ENCODE data around the gene CFAP99.

CFAP99 gene

DNA sequence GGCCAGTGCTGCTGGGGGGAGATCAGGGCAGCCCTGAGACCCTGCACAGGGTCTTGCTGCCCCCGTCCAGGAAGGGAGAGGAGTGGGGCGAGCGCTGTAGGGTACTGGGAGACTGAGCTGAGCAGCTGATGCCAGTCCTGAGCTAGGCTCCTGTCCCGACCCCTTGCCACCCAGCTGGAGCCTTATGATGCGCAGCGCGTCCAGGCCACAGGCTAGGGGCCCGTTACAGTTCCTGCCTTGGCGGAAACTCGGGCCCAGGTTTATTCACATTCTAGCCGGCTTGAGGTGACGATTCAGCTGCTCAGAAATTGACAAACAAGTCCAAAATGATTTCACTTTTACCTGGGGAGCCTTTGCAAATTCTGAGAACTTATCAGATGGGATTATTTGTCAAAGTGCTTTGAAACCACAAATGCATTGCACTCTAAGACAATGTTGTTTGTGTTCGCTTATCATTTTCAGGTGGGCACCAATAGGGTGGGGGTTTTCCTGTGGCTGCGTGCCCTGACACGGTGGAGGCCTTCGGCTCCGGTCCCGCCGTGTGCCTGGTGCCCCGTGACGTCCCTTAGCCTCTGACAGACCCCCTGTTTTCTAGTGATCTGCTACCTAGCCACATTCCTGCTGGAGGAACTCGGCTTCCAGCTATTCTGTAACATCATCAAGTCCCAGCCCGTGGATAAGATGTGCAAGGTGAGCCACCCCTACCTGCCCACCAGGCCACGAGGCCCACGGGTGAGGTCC, 18.9 kb downstream of the CFAP99 start:
- TF ChIP-seq SUZ12 (IDR thresholded peaks at IDR 0.05; ENCODE audit: extremely low read depth, insufficient read depth, insufficient read length) (no peak), YY1 (IDR thresholded peaks at IDR 0.05; ENCODE audit: insufficient read depth, insufficient read length) (no peak), ZNF274 (IDR thresholded peaks at IDR 0.05; ENCODE audit: low read depth, low read length) (no peak)
- Histone ChIP-seq H3K9me3 (ENCODE audit: insufficient read depth, low read length) (no peaks in the 10 kb centered on the region), H3K4me1 (ENCODE audit: insufficient read depth, insufficient read length) (peaks cover 25% of the 10 kb centered on the region), H3K9ac (ENCODE audit: insufficient read length, low read depth) (no peak overlapping the region), H3K36me3 (ENCODE audit: insufficient read depth, insufficient read length, low read length) (no peaks in the 10 kb centered on the region), H3K4me3 (ENCODE audit: insufficient read length, low read depth) (no peak overlapping the region), H3K27me3 (ENCODE audit: insufficient read depth, insufficient read length) (no peaks in the 10 kb centered on the region)
- DNase-seq (ENCODE audit: low read depth, low spot score): no peak

DNA sequence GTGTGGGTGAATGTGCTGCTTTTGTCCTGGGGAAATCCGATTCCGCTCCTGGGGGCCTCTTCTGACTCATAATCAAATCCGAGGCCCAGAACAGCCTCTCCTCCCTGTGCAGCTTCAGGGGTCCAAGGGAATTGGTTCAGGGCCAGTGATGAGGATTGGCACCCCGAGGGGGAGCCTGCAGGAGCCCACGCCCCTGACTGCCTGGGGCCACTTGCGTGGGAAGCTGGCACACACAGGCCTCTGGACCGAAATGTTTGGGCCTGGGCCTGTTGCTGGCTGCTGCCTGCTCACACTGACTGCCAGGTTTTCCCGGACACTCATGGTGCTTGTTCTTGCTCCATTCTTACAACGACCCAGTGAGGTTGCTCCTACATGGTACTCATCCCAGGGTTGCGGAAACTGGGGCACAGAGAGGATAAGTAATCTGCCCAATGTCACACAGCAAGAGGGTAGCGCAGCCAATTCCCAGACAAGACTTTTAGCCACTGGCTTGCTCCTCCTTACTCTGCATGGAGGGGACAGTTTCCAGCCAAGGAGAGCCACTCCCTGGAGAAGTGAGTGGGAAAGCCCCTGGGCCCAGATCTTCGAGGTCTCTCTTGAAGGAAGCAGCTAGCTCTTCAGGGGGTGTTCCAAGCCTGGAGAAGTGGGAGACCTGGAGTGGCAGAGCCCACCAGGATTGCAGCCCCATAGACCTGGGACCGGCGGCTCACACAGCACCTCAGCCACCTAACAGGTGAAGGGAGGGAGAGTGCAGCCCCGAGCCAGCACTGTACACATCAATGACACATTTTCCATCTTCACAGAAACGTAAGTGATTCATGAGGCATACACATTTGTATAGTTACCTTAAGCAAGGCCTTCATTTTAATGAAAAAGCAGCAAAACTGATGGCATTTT, 20.3 kb downstream of the CFAP99 start:
- H3K4me3 ChIP-seq (ENCODE audit: insufficient read length, low read depth): no peak overlapping the region
- DNase-seq (ENCODE audit: low read depth, low spot score): no peak

DNA sequence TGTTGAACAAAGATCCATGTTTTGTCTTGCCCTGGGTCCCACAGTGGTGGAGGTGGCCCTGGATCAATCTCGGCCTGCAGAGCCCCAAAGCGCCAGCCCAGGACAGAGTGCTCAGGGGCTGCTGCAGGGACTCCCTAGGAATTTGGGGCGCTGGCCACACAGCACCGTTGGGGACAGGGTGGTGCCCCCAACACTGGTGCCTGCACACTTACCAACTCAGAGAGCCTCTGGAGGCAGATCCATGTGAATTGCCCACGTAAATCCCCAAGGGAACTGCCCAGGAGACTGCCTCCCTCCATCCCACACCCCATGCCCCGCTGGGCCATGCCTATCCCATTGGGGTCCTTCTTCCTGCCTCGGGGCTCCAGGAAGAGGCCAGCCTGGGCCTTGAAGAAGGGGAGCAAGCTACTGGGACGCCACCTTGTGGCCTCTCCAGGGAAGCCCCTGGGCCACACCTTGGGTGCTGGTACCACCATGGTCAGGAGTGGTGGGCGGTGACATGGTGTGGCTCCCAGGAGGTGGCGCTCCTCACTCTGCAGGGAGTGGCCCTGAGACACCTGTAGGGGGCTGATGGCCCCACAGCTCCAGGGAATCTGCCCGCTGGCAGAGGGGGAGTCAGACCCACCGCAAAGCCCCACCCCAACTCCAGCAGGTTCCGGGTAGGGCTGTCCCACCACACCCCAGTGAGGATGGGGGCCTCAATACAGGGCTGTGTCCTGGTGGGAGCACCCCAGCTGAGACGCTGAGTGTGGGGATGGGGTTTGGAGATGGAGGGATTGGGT, 22.8 kb downstream of the CFAP99 start:
- TF ChIP-seq YY1 (IDR thresholded peaks at IDR 0.05; ENCODE audit: insufficient read depth, insufficient read length): no peak
- no peak for TF ChIP-seq SUZ12 (IDR thresholded peaks at IDR 0.05; ENCODE audit: extremely low read depth, insufficient read depth, insufficient read length)
- TF ChIP-seq ZNF274 (IDR thresholded peaks at IDR 0.05; ENCODE audit: low read depth, low read length): no peak
- Histone ChIP-seq H3K4me1 (ENCODE audit: insufficient read depth, insufficient read length) (peaks cover 18% of the 10 kb centered on the region), H3K9ac (ENCODE audit: insufficient read length, low read depth) (no peak overlapping the region), H3K9me3 (ENCODE audit: insufficient read depth, low read length) (no peaks in the 10 kb centered on the region), H3K27me3 (ENCODE audit: insufficient read depth, insufficient read length) (no peaks in the 10 kb centered on the region), H3K4me3 (ENCODE audit: insufficient read length, low read depth) (no peak overlapping the region), H3K36me3 (ENCODE audit: insufficient read depth, insufficient read length, low read length) (no peaks in the 10 kb centered on the region)
- peak; percentile 69 for DNase-seq (ENCODE audit: low read depth, low spot score)

More for the DNA sequence above, 20.3 kb downstream of the CFAP99 start:
- no peaks in the 10 kb centered on the region for H3K27me3 ChIP-seq (ENCODE audit: insufficient read depth, insufficient read length)
- peaks cover 18% of the 10 kb centered on the region for H3K4me1 ChIP-seq (ENCODE audit: insufficient read depth, insufficient read length)
- H3K9me3 ChIP-seq (ENCODE audit: insufficient read depth, low read length): no peaks in the 10 kb centered on the region
- H3K36me3 ChIP-seq (ENCODE audit: insufficient read depth, insufficient read length, low read length): no peaks in the 10 kb centered on the region
- H3K9ac ChIP-seq (ENCODE audit: insufficient read length, low read depth): peak overlapping the region; percentile 32
- TF ChIP-seq SUZ12 (IDR thresholded peaks at IDR 0.05; ENCODE audit: extremely low read depth, insufficient read depth, insufficient read length): no peak
- TF ChIP-seq ZNF274 (IDR thresholded peaks at IDR 0.05; ENCODE audit: low read depth, low read length): no peak
- TF ChIP-seq YY1 (IDR thresholded peaks at IDR 0.05; ENCODE audit: insufficient read depth, insufficient read length): no peak

DNA sequence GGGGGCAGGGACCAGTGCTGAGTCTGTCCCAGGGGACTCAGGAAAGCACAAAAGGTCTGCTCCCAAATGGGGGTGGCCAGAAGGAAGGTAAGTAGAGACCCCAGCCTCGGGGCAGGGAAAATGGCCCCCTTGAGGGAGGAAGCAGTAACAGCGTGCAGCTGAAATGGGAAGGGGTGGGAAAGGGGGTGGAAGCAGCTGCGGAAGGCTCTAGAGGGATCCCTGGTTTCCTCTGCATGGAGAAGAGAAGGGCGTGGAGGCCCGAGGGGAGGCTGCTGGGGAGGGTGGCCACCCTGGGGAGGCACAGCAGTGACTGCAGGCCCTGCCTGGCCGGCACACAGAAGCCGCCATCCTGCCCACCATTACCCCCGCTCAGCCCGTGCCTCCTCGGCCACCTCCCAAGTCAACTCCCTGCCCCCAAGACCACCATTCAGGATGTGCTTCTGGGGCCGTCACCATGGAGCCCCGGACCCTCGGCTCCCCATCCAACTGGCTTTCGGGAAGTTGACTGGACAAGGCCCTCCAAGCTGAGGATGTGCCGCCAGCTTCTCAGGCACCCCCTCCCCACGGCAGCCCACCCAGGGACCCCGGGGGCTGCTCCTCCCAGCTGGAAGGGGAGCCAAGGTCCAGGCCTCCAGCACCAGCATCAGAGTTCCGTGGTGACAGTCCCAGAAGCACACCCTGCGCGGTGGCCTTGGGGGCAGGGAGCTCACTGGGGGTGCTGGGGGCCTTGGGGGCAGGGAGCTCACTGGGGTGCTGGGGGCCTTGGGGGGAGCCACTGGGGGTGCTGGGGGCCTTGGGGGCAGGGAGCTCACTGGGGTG, 23.6 kb downstream of the CFAP99 start:
- H3K4me1 ChIP-seq (ENCODE audit: insufficient read depth, insufficient read length): peaks cover 18% of the 10 kb centered on the region
- no peak for DNase-seq (ENCODE audit: low read depth, low spot score)
- TF ChIP-seq SUZ12 (IDR thresholded peaks at IDR 0.05; ENCODE audit: extremely low read depth, insufficient read depth, insufficient read length) (no peak), YY1 (IDR thresholded peaks at IDR 0.05; ENCODE audit: insufficient read depth, insufficient read length) (no peak), ZNF274 (IDR thresholded peaks at IDR 0.05; ENCODE audit: low read depth, low read length) (no peak)
- H3K36me3 ChIP-seq (ENCODE audit: insufficient read depth, insufficient read length, low read length): no peaks in the 10 kb centered on the region
- no peaks in the 10 kb centered on the region for H3K9me3 ChIP-seq (ENCODE audit: insufficient read depth, low read length)
- H3K9ac ChIP-seq (ENCODE audit: insufficient read length, low read depth): no peak overlapping the region
- H3K27me3 ChIP-seq (ENCODE audit: insufficient read depth, insufficient read length): no peaks in the 10 kb centered on the region
- H3K4me3 ChIP-seq (ENCODE audit: insufficient read length, low read depth): no peak overlapping the region

DNA sequence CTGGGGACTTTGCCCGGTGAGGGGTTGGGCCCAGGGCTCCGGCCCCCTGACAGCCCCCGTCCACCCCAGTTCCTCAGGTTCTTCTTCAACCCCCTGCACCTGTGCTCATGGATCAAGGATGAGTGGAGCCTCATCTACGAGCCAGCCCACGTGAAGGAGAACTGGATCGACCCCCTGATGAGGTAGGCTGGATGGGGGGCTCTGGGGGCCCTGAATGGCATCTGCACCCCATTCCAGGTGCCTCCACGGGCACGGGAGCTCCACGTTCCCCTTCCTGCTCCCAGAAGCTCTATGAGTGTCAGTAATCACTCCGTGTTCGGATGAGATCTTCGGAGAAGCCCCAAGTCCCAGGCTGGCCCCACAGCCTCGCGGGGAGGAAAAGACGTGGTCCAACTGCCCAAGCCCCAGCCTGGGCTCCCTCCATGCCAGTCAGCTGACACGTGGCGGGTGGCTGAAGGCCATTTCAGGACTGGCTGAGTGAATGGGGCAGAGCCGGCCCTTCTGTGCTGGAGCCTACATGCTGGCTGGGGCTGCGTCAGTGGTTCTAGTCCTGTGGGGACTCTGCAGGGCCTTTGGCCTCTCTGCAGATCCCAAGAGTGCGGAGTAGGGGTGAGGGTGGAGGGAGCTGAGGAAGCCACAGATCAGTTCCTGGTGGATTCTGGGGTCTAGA, 24.4 kb downstream of the CFAP99 start:
- Histone ChIP-seq H3K9ac (ENCODE audit: insufficient read length, low read depth) (no peak overlapping the region), H3K4me1 (ENCODE audit: insufficient read depth, insufficient read length) (peaks cover 18% of the 10 kb centered on the region), H3K9me3 (ENCODE audit: insufficient read depth, low read length) (no peaks in the 10 kb centered on the region), H3K36me3 (ENCODE audit: insufficient read depth, insufficient read length, low read length) (no peaks in the 10 kb centered on the region), H3K4me3 (ENCODE audit: insufficient read length, low read depth) (no peak overlapping the region), H3K27me3 (ENCODE audit: insufficient read depth, insufficient read length) (peaks cover 5% of the 10 kb centered on the region)
- no peak for TF ChIP-seq YY1 (IDR thresholded peaks at IDR 0.05; ENCODE audit: insufficient read depth, insufficient read length)
- no peak for TF ChIP-seq ZNF274 (IDR thresholded peaks at IDR 0.05; ENCODE audit: low read depth, low read length)
- no peak for TF ChIP-seq SUZ12 (IDR thresholded peaks at IDR 0.05; ENCODE audit: extremely low read depth, insufficient read depth, insufficient read length)
- no peak for DNase-seq (ENCODE audit: low read depth, low spot score)

Data from NT2/D1 (cell line).